GM12878 (cell line): ENCODE measurements around the gene LRRIQ4. TPM values are rescaled to one million over a fixed set of nuclear protein-coding genes. Genes with fewer than 3 reads are reported as not detected.

Experiments used
- ETV6 ChIP-seq, 2 experiments: fragments of 450-650 bp in 1 of 2; IDR thresholded peaks in 1 of 2; conservative IDR thresholded peaks in 1 of 2; 2 replicates each; pipeline ENCODE4 v1.6.1; 2014; ENCODE audit warnings: antibody characterized with exemption in 1 of 2, borderline replicate concordance in 1 of 2, low read depth in 1 of 2, mild to moderate bottlenecking in 1 of 2, moderate library complexity in 1 of 2
- NR2C1 ChIP-seq: fragments of 450-650 bp; IDR thresholded peaks from 2 replicates; pipeline ENCODE4 v1.6.1; 2017; ENCODE audit warnings: antibody characterized with exemption, mild to moderate bottlenecking, moderate library complexity
- RB1 ChIP-seq: fragments of 450-650 bp; formaldehyde crosslinking; IDR thresholded peaks from 2 replicates; pipeline ENCODE4 v1.6.1; 2017; ENCODE audit warnings: mild to moderate bottlenecking, borderline replicate concordance
- SPI1 ChIP-seq: IDR thresholded peaks from 2 replicates; pipeline ENCODE4 v1.6.1; 2011; ENCODE audit warnings: low read depth, mild to moderate bottlenecking, low read length, moderate library complexity, borderline replicate concordance; ENCODE audit not compliant: insufficient read depth
- ZSCAN29 ChIP-seq: fragments of 450-650 bp; IDR thresholded peaks from 2 replicates; pipeline ENCODE4 v1.6.1; 2017; ENCODE audit warnings: mild to moderate bottlenecking, moderate library complexity
- polyA plus RNA-seq, 11 experiments: library from polyadenylated mRNA; depleted of rRNA in 4 of 11; unstranded in 6 of 11; stranded (reverse) in 5 of 11; fragments of >200 nt; fragmentation: Nextera tagmentation in 4 of 11; fragmentation: Illumina TruSeq in 1 of 11; extraction: Ambion mirVana in 4 of 11; extraction: Trizol in 1 of 11; gene quantifications; 1 replicate in 1 of 11; 2 replicates in 10 of 11; pipeline versions ENCODE4 v1.2.1 to v1.2.3, GENCODE V29; 2011 to 2016; ENCODE audit warnings: inconsistent platforms in 2 of 11, missing spikeins in 2 of 11, low read depth in 1 of 11
- total RNA-seq, 4 experiments: library from RNA; depleted of rRNA in 3 of 4; stranded (reverse); fragments of >200 nt in 3 of 4; fragmentation: Illumina TruSeq in 1 of 4; extraction: Trizol in 1 of 4; gene quantifications; 2 replicates each; pipeline versions ENCODE4 v1.2.1 to v1.2.3, GENCODE V29; 2013 to 2021
- TF ChIP-seq, protein P1 (sequence below): fragments of 450-650 bp; IDR thresholded peaks from 2 replicates; pipeline ENCODE4 v1.6.1; 2014; ENCODE audit warnings: mild to moderate bottlenecking
- TF ChIP-seq, protein P2 (sequence below): fragments of 450-650 bp; formaldehyde crosslinking; IDR thresholded peaks from 2 replicates; pipeline ENCODE4 v1.4.0; 2020; ENCODE audit warnings: mild to moderate bottlenecking, moderate library complexity

The LRRIQ4 gene
- total and polyA plus RNA-seq, 10 of the 15 experiments (the other 5 are each of a cell fraction or from before 2014, with no cell fraction given) = 0.06 to 0.21 (median 0.14) TPM; not detected in 3

DNA sequence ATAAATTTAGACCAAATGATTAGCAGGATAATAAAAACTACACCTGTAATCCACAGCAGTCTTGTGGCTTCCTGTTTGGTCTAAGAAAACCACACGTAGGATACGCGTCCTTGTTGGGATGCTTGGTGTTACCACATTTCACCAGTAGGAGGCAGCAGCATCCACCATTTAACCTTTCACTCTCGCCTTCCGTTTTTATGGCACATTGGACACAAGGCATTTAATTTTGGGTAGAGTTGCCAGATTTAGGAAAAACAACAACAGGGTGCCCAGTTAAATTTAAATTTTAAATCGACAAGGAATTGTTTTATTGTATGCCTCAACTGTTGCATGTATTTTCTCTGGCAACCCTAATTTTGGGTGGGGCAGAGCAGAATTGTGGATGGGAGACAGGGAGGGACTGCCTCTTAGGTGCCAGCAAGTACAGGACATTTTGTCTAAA is 50.8 kb downstream of the LRRIQ4 start (continued):
- TF ChIP-seq, protein P1, sequence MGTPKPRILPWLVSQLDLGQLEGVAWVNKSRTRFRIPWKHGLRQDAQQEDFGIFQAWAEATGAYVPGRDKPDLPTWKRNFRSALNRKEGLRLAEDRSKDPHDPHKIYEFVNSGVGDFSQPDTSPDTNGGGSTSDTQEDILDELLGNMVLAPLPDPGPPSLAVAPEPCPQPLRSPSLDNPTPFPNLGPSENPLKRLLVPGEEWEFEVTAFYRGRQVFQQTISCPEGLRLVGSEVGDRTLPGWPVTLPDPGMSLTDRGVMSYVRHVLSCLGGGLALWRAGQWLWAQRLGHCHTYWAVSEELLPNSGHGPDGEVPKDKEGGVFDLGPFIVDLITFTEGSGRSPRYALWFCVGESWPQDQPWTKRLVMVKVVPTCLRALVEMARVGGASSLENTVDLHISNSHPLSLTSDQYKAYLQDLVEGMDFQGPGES = no peak
- no peak for TF ChIP-seq NR2C1
- peak in 1 of 2 experiments; percentile 40; a peak in 1 of 4 replicates for TF ChIP-seq ETV6 (conservative IDR thresholded peaks at IDR 0.05 in 1 of 2, IDR thresholded peaks at IDR 0.05 in 1 of 2; ENCODE audit: borderline replicate concordance in 1 of 2, low read depth in 1 of 2)
- peak; percentile 66; the same call in 1 of the 2 replicates for TF ChIP-seq RB1
- no peak for TF ChIP-seq ZSCAN29
- TF ChIP-seq, protein P2, sequence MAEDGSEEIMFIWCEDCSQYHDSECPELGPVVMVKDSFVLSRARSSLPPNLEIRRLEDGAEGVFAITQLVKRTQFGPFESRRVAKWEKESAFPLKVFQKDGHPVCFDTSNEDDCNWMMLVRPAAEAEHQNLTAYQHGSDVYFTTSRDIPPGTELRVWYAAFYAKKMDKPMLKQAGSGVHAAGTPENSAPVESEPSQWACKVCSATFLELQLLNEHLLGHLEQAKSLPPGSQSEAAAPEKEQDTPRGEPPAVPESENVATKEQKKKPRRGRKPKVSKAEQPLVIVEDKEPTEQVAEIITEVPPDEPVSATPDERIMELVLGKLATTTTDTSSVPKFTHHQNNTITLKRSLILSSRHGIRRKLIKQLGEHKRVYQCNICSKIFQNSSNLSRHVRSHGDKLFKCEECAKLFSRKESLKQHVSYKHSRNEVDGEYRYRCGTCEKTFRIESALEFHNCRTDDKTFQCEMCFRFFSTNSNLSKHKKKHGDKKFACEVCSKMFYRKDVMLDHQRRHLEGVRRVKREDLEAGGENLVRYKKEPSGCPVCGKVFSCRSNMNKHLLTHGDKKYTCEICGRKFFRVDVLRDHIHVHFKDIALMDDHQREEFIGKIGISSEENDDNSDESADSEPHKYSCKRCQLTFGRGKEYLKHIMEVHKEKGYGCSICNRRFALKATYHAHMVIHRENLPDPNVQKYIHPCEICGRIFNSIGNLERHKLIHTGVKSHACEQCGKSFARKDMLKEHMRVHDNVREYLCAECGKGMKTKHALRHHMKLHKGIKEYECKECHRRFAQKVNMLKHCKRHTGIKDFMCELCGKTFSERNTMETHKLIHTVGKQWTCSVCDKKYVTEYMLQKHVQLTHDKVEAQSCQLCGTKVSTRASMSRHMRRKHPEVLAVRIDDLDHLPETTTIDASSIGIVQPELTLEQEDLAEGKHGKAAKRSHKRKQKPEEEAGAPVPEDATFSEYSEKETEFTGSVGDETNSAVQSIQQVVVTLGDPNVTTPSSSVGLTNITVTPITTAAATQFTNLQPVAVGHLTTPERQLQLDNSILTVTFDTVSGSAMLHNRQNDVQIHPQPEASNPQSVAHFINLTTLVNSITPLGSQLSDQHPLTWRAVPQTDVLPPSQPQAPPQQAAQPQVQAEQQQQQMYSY (CRISPR knock-in tag) = no peak
- peak; percentile 24; the same call in 1 of the 2 replicates for TF ChIP-seq SPI1
